Erythroblast (primary cell): ENCODE data around the gene KRCC1.

Experiments
- GATA1 ChIP-seq: IDR thresholded peaks from 2 replicates; pipeline ENCODE4 v1.6.1; 2011; ENCODE audit warnings: low read depth, mild to moderate bottlenecking, control low read depth, low read length, moderate library complexity
- POLR2A ChIP-seq: IDR thresholded peaks from 2 replicates; pipeline ENCODE4 v1.6.1; 2011; ENCODE audit warnings: mild to moderate bottlenecking, low read length

DNA sequence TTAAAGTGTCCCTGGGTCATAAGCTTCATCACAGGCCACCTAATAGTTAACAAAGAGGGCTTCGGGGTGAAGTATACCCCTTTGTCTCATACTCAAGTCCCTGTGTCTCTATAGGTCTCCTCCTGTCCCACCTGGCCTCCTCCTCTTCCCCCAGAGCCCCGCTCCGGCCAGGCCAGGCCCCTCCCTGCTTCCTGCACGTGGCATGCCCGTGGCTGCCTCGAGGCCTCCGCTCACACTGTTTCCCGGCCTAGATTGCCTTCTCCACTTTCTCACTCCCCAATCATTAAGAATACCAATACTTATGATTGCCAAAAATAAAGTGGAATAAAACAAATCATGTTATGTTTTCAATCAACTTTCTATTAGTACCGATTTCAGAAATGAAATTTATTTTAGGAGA, 30.8 kb upstream of the KRCC1 start:
- TF ChIP-seq POLR2A (no peak), GATA1 (no peak)
